Tibial artery (tissue), 4 donors: ENCODE results near the gene YARS2.

Experiments used
- DNase-seq, 2 donors: peaks; one replicate each; pipeline ENCODE4 v3.0.0-alpha.2; 2019
- H3K27ac ChIP-seq, 2 donors: fragments of 200-600 bp; sonication (generic) in 1 of 2; 1 replicate in 1 of 2; 2 replicates in 1 of 2; pipeline ENCODE4 v1.5.1; 2018 to 2019; ENCODE audit warnings: mild to moderate bottlenecking in 1 of 2
- H3K27me3 ChIP-seq, 2 donors: fragments of 200-600 bp; sonication (generic) in 1 of 2; one replicate each; pipeline versions ENCODE4 v1.5.1 to v1.6.0; 2016 to 2019
- H3K36me3 ChIP-seq, 3 donors: fragments of 200-600 bp; sonication (generic) in 2 of 3; one replicate each; pipeline ENCODE4 v1.5.1; 2016 to 2019; ENCODE audit warnings: mild to moderate bottlenecking in 2 of 3
- H3K4me1 ChIP-seq, 4 donors: fragments of 200-600 bp; sonication (generic) in 2 of 4; 1 replicate in 3 of 4; 2 replicates in 1 of 4; pipeline ENCODE4 v1.5.1; 2016 to 2019
- H3K4me3 ChIP-seq, 2 donors: fragments of 200-600 bp; sonication (generic) in 1 of 2; 1 replicate in 1 of 2; 2 replicates in 1 of 2; pipeline ENCODE4 v1.5.1; 2018 to 2019; ENCODE audit warnings: mild to moderate bottlenecking in 2 of 2
- H3K9me3 ChIP-seq, 3 donors: fragments of 200-600 bp; sonication (generic) in 1 of 3; one replicate each; pipeline ENCODE4 v1.5.1; 2016 to 2019
- intact Hi-C: fragments of 100-400 bp; cut with DNase I; formaldehyde crosslinking; loops from one replicate; pipeline ENCODE4 v1.15.0; 2023; ENCODE audit warnings: low total_unique reads
- TF ChIP-seq, protein P1 (sequence below), 2 experiments: fragments of 200-600 bp in 1 of 2; fragments of 450-650 bp in 1 of 2; IDR thresholded peaks; one replicate each; pipeline ENCODE4 v1.5.1; 2017 to 2019; ENCODE audit warnings: antibody characterized with exemption in 2 of 2, mild to moderate bottlenecking in 1 of 2, moderate library complexity in 1 of 2

Gene YARS2

DNA sequence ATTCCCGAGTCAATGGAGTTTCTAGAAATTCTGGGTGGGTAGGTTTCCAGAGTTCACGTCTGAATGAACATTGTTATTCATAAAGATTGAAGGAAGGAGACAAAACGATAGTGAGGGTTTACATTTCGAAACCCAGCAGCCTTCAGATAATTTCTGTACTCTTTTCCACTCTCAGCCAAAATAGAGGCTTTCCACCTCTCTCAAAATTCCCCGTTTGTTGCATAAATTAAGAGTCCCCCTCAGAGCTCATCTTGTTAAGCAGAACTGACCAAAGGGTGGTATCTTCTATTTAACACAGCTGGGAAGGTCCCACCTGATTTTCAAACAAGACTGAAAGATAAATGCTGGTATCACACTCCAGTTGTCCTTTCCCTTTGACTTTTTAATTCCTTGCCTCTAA is 21.5 kb upstream of the YARS2 start:
- TF ChIP-seq, protein P1, sequence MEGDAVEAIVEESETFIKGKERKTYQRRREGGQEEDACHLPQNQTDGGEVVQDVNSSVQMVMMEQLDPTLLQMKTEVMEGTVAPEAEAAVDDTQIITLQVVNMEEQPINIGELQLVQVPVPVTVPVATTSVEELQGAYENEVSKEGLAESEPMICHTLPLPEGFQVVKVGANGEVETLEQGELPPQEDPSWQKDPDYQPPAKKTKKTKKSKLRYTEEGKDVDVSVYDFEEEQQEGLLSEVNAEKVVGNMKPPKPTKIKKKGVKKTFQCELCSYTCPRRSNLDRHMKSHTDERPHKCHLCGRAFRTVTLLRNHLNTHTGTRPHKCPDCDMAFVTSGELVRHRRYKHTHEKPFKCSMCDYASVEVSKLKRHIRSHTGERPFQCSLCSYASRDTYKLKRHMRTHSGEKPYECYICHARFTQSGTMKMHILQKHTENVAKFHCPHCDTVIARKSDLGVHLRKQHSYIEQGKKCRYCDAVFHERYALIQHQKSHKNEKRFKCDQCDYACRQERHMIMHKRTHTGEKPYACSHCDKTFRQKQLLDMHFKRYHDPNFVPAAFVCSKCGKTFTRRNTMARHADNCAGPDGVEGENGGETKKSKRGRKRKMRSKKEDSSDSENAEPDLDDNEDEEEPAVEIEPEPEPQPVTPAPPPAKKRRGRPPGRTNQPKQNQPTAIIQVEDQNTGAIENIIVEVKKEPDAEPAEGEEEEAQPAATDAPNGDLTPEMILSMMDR (IDR thresholded peaks at IDR 0.05), result no peak
- no peaks in the 10 kb centered on the region for H3K9me3 ChIP-seq
- no peak overlapping the region for H3K27ac ChIP-seq
- H3K27me3 ChIP-seq, result peaks cover 0 to 7% of the 10 kb centered on the region in 2 donors
- H3K36me3 ChIP-seq, result no peaks in the 10 kb centered on the region
- DNase-seq, result no peak
- H3K4me1 ChIP-seq, result no peaks in the 10 kb centered on the region
- no peak overlapping the region for H3K4me3 ChIP-seq
- intact Hi-C loops, result no loop called here

DNA sequence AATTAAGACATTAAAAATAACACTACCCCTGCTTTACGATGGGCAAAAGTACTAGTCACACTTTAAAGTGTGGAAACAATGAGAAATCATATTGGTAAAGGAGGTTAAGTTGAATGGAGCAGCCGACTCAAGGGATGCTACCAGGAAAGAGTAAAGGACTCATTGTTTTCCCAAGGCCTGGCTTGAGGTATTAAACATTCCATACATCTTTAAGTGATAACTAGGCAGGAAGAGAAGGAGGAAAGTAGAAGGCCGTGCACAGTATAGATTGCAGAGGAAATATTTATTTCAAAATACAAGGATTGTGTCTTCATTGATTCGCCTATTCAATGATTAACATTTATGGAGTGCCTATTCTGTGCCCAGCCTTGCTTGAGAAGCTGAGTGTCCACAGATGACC is 20.6 kb upstream of the YARS2 start:
- TF ChIP-seq, protein P1 (IDR thresholded peaks at IDR 0.05), result no peak
- Histone ChIP-seq H3K27me3 (peaks cover 0 to 7% of the 10 kb centered on the region in 2 donors), H3K27ac (no peak overlapping the region), H3K9me3 (no peaks in the 10 kb centered on the region), H3K4me1 (no peaks in the 10 kb centered on the region), H3K36me3 (no peaks in the 10 kb centered on the region), H3K4me3 (no peak overlapping the region)
- no peak for DNase-seq
- intact Hi-C loops, result no loop called here

DNA sequence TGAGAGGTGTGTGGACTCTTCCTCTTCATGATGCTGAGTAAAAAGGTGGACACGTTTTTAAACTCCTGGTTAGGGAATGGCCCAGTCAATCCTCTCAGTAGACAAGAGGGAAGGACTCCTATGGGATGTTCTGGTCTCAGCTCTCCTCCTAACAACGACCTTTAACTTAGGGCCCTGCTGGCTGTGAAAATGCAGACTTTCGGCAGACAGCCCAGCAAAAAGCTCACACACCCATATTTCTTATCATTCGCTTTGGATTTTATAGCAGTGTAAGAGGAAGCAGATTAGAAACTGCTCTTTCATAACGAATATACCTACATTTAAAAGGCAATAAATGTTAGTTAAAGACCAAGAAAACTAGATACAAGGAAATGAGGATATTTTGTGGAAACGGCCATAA is 18.0 kb upstream of the YARS2 start:
- H3K4me1 ChIP-seq, result no peaks in the 10 kb centered on the region
- intact Hi-C loops, result no loop called here
- TF ChIP-seq, protein P1 (IDR thresholded peaks at IDR 0.05), result no peak

DNA sequence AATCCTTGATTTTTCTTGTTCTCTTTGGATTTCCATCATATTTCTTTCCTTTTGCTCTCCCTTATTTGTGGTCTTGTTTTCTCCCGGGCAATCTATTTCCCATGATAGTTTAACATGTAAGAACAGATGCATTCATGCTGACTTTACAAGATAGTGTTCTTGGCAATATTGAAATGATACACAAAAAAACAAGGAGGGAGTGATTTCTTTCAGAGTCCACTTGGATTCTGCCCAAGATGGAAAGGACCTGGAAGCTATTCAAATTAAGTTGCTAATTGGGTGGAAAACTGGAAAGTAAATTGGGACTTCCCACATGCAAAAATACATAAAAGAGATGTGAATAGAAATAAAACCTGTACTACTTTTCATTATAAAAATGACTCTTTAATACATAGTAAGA is 14.4 kb upstream of the YARS2 start:
- no peaks in the 10 kb centered on the region for H3K36me3 ChIP-seq
- H3K27me3 ChIP-seq, result peaks cover 0 to under 1% of the 10 kb centered on the region in 2 donors
- no peak for DNase-seq
- TF ChIP-seq, protein P1 (IDR thresholded peaks at IDR 0.05), result no peak
- intact Hi-C loops, result no loop called here
- H3K27ac ChIP-seq, result no peak overlapping the region
- no peak overlapping the region for H3K4me3 ChIP-seq
- no peaks in the 10 kb centered on the region for H3K4me1 ChIP-seq
- H3K9me3 ChIP-seq, result no peaks in the 10 kb centered on the region

More for the DNA sequence above, 18.0 kb upstream of the YARS2 start:
- no peak overlapping the region for H3K4me3 ChIP-seq
- no peaks in the 10 kb centered on the region for H3K9me3 ChIP-seq
- H3K27me3 ChIP-seq, result peaks cover 0 to 3% of the 10 kb centered on the region in 2 donors
- no peak for DNase-seq
- no peak overlapping the region for H3K27ac ChIP-seq
- H3K36me3 ChIP-seq, result no peaks in the 10 kb centered on the region

DNA sequence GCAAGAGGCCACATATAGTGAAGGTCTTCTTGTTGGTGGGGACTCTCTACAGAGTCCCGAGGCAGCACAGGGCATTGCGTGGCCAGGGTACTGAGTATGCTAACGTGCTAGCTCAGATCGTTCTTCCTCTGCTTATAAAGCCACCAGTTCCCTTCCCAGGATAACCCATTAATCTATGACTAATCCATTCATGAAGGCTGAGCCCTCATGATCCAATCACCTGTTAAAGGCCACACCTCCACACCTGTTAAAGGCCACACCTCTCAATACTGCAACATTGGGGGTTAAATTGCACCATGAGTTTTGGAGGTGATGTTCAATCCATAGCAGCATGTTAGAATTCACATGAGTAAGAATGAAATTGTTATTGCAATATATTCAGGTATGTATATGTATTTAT is 12.8 kb upstream of the YARS2 start:
- Histone ChIP-seq H3K4me3 (no peak overlapping the region), H3K36me3 (no peaks in the 10 kb centered on the region), H3K9me3 (no peaks in the 10 kb centered on the region), H3K27me3 (no peaks in the 10 kb centered on the region), H3K27ac (no peak overlapping the region), H3K4me1 (no peaks in the 10 kb centered on the region)
- TF ChIP-seq, protein P1 (IDR thresholded peaks at IDR 0.05), result no peak
- intact Hi-C loops, result no loop called here
- DNase-seq, result no peak

DNA sequence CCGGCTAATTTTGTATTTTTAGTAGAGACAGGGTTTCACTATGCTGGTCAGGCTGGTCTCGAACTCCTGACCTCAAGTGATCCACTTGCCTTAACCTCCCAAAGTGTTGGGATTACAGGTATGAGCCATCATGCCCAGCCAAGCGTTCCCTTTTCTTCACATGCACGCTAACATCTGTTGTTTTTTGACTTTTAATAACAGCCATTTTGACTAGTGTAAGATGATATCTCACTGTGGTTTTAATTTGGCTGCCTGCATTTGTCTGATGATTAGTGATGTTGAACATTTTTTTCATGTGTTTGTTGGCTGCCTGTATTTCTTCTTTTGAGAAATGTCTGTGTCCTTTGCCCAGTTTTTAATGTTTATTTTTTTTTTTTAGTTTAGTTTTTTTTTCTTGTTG is 10.2 kb upstream of the YARS2 start:
- H3K4me1 ChIP-seq, result no peaks in the 10 kb centered on the region
- no peak overlapping the region for H3K4me3 ChIP-seq
- no peak for DNase-seq
- H3K27me3 ChIP-seq, result peaks cover 0 to 2% of the 10 kb centered on the region in 2 donors
- TF ChIP-seq, protein P1 (IDR thresholded peaks at IDR 0.05), result no peak
- intact Hi-C loops, result no loop called here
- H3K9me3 ChIP-seq, result no peaks in the 10 kb centered on the region
- H3K27ac ChIP-seq, result no peak overlapping the region
- no peaks in the 10 kb centered on the region for H3K36me3 ChIP-seq
